ENCODE results near the gene RAF1.

The RAF1 gene

GRCh38 chr3:12591456-12591855 is 72.5 kb downstream of the RAF1 start:
- DNase-seq (ENCODE audit: low spot score): no peak

GRCh38 chr3:12590096-12590495 is 73.8 kb downstream of the RAF1 start:
- no peak for DNase-seq (ENCODE audit: low spot score)

GRCh38 chr3:12588039-12589009 is 75.6 kb downstream of the RAF1 start:
- no peak for DNase-seq (ENCODE audit: low spot score)

GRCh38 chr3:12586403-12586802 is 77.5 kb downstream of the RAF1 start:
- DNase-seq (ENCODE audit: low spot score): no peak

- DNase-seq (ENCODE audit: low spot score): no peak
Observed at GRCh38 chr3:12585970-12586369, 77.9 kb downstream of the RAF1 start.

- no peak for DNase-seq (ENCODE audit: low spot score)
Observed at GRCh38 chr3:12585181-12585580, 78.7 kb downstream of the RAF1 start.

- no peak for DNase-seq (ENCODE audit: low spot score)
Observed at GRCh38 chr3:12584083-12584482, 79.8 kb downstream of the RAF1 start.

GRCh38 chr3:12583280-12583679 is 80.6 kb downstream of the RAF1 start:
- DNase-seq (ENCODE audit: low spot score): no peak

- DNase-seq (ENCODE audit: low spot score): no peak
Observed at GRCh38 chr3:12582730-12583129, 81.2 kb downstream of the RAF1 start.

- no peak for DNase-seq (ENCODE audit: low spot score)
Observed at GRCh38 chr3:12579905-12580304, 84.0 kb downstream of the RAF1 start.

GRCh38 chr3:12579456-12579855 is 84.5 kb downstream of the RAF1 start:
- no peak for DNase-seq (ENCODE audit: low spot score)

- no peak for DNase-seq (ENCODE audit: low spot score)
Observed at GRCh38 chr3:12578742-12579141, 85.2 kb downstream of the RAF1 start.

- DNase-seq (ENCODE audit: low spot score): no peak
Observed at GRCh38 chr3:12577379-12577778, 86.5 kb downstream of the RAF1 start.

GRCh38 chr3:12574661-12575060 is 89.3 kb downstream of the RAF1 start:
- DNase-seq (ENCODE audit: low spot score): no peak

- DNase-seq (ENCODE audit: low spot score): no peak
Observed at GRCh38 chr3:12574131-12574530, 89.8 kb downstream of the RAF1 start.

- no peak for DNase-seq (ENCODE audit: low spot score)
Observed at GRCh38 chr3:12571986-12572385, 91.9 kb downstream of the RAF1 start.

- DNase-seq (ENCODE audit: low spot score): no peak
Observed at GRCh38 chr3:12569836-12570235, 94.1 kb downstream of the RAF1 start.

- no peak for DNase-seq (ENCODE audit: low spot score)
Observed at GRCh38 chr3:12568747-12569146, 95.2 kb downstream of the RAF1 start.

GRCh38 chr3:12566976-12567375 is 96.9 kb downstream of the RAF1 start:
- DNase-seq (ENCODE audit: low spot score): no peak

- no peak for DNase-seq (ENCODE audit: low spot score)
Observed at GRCh38 chr3:12562451-12562850, 101.5 kb downstream of the RAF1 start.

- DNase-seq (ENCODE audit: low spot score): no peak
Observed at GRCh38 chr3:12561397-12561796, 102.5 kb downstream of the RAF1 start.

- DNase-seq (ENCODE audit: low spot score): no peak
Observed at GRCh38 chr3:12560505-12561190, 103.3 kb downstream of the RAF1 start.

- DNase-seq (ENCODE audit: low spot score): no peak
Observed at GRCh38 chr3:12559520-12559919, 104.4 kb downstream of the RAF1 start.
